ENCODE data around the gene GGCX.
"Not testable (repeated sequence)": the region's sequence is repeated elsewhere in the genome, so short reads cannot be mapped to it uniquely, and the experiment has no call there.

GGCX gene

DNA sequence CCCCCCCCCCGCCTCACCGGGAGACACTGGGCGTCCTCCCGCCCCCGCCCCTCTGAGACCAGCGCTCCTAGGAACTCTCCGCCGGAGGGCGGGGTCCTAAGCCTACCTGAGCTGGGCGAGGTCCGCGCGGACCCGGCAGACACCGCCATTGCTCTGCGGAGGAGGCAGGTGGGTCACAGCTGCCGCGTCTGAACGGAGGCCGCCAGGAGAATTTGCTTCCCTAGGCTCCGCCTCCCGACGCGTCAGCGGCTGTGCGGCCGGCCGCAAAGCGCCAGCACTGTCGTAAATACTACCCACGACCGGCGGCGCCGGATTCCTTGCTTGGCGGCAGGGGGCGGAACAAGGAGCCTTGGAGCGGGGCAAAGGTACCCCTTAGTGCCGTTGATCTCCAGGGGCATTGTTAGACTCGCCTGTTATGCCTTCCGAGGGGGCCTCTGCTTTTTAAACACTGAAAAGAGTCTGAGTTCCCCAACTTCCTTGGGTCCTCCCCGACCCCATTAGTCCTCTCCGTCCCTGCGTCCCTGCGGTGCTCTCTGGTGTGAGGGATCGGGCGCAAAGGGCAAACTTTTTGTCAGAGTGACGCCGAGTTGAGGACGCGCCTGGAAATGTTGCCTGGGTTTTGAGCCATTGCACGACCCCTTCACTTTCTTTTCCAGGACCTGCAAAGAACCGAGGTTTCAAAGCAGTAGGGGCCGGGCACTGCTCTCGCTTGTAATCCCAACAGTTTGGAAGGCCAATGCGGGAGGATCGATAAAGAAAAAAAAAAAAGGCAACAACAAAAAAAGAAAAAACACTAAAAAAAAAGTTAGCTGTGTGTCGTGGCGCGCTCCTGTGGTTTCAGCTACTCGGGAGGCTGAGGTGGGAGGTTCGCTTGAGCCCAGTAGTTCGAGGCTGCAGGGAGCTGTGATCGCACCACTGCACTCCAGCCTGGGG is at the start of gene GGCX:
Gene GGCX, minus strand, starts transcription at position 214 of the 933 bp plus-strand sequence. Its CDS starts 65 bp downstream, at position 149.
- Histone ChIP-seq H3K36me3 (ENCODE audit: control insufficient read depth, insufficient read depth, low read length) (peaks cover 3% of the 10 kb centered on the region), H3K27me3 (replicated peaks; ENCODE audit: control insufficient read depth, insufficient read depth, low read length) (no peaks in the 10 kb centered on the region), H3K4me3 (replicated peaks; ENCODE audit: low read depth, low read length) (peak within 1 kb of the TSS; percentile 86)
- TF ChIP-seq, protein P1, sequence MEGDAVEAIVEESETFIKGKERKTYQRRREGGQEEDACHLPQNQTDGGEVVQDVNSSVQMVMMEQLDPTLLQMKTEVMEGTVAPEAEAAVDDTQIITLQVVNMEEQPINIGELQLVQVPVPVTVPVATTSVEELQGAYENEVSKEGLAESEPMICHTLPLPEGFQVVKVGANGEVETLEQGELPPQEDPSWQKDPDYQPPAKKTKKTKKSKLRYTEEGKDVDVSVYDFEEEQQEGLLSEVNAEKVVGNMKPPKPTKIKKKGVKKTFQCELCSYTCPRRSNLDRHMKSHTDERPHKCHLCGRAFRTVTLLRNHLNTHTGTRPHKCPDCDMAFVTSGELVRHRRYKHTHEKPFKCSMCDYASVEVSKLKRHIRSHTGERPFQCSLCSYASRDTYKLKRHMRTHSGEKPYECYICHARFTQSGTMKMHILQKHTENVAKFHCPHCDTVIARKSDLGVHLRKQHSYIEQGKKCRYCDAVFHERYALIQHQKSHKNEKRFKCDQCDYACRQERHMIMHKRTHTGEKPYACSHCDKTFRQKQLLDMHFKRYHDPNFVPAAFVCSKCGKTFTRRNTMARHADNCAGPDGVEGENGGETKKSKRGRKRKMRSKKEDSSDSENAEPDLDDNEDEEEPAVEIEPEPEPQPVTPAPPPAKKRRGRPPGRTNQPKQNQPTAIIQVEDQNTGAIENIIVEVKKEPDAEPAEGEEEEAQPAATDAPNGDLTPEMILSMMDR (IDR thresholded peaks at IDR 0.05; ENCODE audit: insufficient read depth, low read length, poor library complexity, severe bottlenecking), result no peak
- DNase-seq (ENCODE audit: extremely low read depth, insufficient read length), result peak; percentile 96

DNA sequence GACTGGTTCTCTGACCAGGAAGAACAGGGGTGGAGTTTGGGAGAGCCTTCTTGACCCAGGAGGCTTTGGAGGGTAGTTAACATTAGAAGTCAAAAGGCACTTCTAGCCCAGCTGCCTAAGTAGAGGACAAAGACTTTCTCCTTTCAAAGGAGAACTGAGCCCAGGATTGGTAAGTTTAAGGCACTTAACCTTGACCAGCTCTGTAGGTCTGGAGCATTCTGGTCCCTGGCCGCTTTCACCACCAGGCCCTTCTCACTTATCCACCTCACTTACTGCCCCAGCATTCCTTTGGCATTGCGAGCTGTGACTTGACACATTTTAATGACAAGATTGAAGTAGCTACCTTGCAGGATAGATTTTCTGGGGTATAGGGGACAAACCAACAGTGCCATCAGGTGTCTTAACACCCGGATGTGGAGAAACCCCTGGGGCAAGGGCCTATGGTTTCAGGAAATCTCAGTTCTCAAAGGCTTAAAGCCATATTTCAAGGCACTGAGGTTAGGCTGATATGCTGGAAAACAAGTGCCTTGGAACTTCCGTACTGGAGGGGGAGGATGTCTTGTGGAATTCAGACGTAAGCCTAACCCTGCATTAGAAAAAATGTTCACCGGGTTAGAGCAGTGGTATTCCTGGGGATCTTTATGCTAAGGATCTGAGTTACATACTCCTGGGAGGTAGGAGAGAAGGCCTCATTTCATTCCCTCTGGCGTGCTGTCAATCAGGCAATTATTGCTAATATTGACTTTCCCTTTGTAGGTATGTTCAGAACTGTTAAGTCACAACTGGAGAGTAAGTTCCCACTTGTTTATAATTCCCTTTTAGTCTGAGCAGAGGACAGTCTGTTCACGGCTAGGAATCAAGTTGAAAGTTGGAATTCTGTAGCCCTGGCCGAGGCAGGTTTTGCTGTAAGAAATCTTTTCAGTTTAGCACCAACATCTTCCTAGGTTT is 46.2 kb upstream of the GGCX start:
- TF ChIP-seq, protein P1 (IDR thresholded peaks at IDR 0.05; ENCODE audit: insufficient read depth, low read length, poor library complexity, severe bottlenecking), result no peak
- H3K4me3 ChIP-seq (replicated peaks; ENCODE audit: low read depth, low read length), result no peak overlapping the region
- peaks cover 5% of the 10 kb centered on the region for H3K36me3 ChIP-seq (ENCODE audit: control insufficient read depth, insufficient read depth, low read length)
- no peak for DNase-seq (ENCODE audit: extremely low read depth, insufficient read length)
- no peaks in the 10 kb centered on the region for H3K27me3 ChIP-seq (replicated peaks; ENCODE audit: control insufficient read depth, insufficient read depth, low read length)

DNA sequence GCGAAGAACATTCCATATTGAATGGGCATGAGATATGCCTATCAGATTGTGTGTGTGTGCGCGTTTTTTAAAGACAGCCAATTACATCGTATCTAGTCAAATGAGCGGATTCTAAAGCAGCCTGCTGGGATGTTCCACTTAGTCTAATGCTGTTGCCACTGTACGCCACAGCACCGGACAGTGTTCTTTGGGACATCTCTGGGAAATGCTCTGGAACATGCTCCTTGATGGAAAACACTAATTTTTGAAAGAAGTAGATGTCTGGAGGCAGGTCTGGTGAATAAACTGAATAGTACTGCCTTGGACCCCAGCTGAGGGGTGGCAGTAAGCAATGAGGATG is 44.8 kb upstream of the GGCX start:
- DNase-seq (ENCODE audit: extremely low read depth, insufficient read length), result no peak
- no peaks in the 10 kb centered on the region for H3K27me3 ChIP-seq (replicated peaks; ENCODE audit: control insufficient read depth, insufficient read depth, low read length)
- TF ChIP-seq, protein P1 (IDR thresholded peaks at IDR 0.05; ENCODE audit: insufficient read depth, low read length, poor library complexity, severe bottlenecking), result no peak
- peaks cover 5% of the 10 kb centered on the region for H3K36me3 ChIP-seq (ENCODE audit: control insufficient read depth, insufficient read depth, low read length)
- no peak overlapping the region for H3K4me3 ChIP-seq (replicated peaks; ENCODE audit: low read depth, low read length)

DNA sequence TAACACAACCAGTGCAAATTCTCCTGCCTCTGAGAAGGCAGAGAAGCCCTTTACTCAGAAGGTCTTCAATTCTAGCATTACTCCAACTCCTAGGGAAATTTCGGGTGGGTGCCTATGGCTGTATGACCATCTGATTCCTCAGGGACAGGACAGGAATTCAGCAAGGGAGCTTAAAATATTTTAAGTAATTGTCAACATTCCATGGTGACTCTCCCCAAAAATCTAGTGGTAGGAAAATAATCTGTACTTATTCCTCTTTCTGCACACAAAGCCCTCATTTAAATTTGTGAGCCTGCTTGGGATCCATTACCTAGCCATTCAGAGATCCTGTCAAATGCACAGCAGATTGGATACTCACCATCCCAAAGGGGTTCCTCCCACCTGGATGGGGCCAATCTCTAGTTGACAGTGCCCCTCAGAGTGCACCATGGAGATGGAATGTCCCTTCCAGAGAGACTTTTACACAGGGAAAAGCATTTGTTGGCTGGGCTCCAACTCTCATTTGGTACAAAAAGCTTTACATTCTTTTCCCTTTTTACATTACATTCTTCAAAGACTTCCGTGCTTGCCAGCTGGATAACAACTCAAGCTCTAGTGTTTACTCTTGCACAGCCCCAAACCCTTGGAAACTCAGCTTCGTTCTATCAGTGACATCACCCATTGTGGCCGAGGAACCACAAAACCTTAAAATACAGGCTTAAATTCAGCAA is 44.3 kb upstream of the GGCX start:
- H3K27me3 ChIP-seq (replicated peaks; ENCODE audit: control insufficient read depth, insufficient read depth, low read length), result no peaks in the 10 kb centered on the region
- DNase-seq (ENCODE audit: extremely low read depth, insufficient read length), result no peak
- TF ChIP-seq, protein P1 (IDR thresholded peaks at IDR 0.05; ENCODE audit: insufficient read depth, low read length, poor library complexity, severe bottlenecking), result no peak
- peaks cover 5% of the 10 kb centered on the region for H3K36me3 ChIP-seq (ENCODE audit: control insufficient read depth, insufficient read depth, low read length)
- no peak overlapping the region for H3K4me3 ChIP-seq (replicated peaks; ENCODE audit: low read depth, low read length)

DNA sequence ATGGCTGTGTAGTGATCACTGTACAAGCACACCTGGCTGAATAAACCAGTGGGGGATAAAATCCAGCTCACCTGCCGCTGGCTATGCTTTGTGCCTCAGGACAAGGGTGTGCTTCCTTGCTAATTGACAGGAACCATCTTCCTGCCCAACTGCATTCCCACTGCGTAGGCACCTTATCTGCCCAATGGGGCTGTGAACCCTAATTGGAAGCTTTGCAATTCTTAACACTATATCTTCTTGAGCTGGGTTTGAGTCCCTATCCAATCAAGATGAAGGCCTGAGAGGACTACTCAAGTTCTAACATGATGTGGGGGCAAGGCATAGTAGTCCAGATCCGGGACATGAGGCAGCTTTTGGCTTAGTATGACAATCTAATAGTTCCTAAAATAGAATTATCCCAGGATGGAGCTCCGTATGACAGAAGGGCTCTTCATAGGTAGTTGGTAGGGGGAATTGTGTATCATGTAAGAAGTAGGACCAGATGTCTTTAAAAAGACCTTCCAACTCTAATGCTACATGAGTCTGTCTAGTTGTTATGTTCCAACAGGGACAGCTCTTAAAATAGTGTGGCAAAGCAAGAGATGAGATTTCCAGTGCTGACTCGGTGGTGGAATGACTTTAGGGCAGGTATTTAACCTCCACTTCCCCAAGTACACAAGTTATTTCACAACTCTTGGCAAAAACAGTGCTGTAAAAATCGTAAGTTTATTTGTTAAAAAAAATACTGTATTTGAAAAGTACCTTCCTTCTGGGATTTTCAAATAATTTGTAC is 43.5 kb upstream of the GGCX start:
- peaks cover 5% of the 10 kb centered on the region for H3K36me3 ChIP-seq (ENCODE audit: control insufficient read depth, insufficient read depth, low read length)
- TF ChIP-seq, protein P1 (IDR thresholded peaks at IDR 0.05; ENCODE audit: insufficient read depth, low read length, poor library complexity, severe bottlenecking), result no peak
- H3K4me3 ChIP-seq (replicated peaks; ENCODE audit: low read depth, low read length), result no peak overlapping the region
- H3K27me3 ChIP-seq (replicated peaks; ENCODE audit: control insufficient read depth, insufficient read depth, low read length), result no peaks in the 10 kb centered on the region
- no peak for DNase-seq (ENCODE audit: extremely low read depth, insufficient read length)

DNA sequence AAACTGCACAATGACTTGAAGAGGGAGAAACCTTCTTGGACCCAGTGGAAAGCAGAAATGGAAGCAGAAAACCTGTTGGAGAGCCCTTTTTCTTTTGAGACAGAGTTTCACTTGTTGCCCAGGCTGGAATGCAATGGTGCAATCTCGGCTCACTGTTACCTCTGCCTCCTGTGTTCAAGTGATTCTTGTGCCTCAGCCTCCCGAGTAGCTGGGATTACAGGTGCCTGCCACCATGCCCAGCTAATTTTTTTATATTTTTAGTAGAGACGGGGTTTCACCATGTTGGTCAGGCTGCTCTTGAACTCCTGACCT is 42.8 kb upstream of the GGCX start:
- H3K4me3 ChIP-seq (replicated peaks; ENCODE audit: low read depth, low read length); H3K36me3 ChIP-seq (ENCODE audit: control insufficient read depth, insufficient read depth, low read length); DNase-seq (ENCODE audit: extremely low read depth, insufficient read length); H3K27me3 ChIP-seq (replicated peaks; ENCODE audit: control insufficient read depth, insufficient read depth, low read length): not testable (repeated sequence)
